Measurements from ENCODE around the gene LPIN1. TPM values are rescaled to one million over a fixed set of nuclear protein-coding genes. Genes with fewer than 3 reads are reported as not detected.
"Not testable (repeated sequence)": the region's sequence is repeated elsewhere in the genome, so short reads cannot be mapped to it uniquely, and the experiment has no call there.

LPIN1 gene
- total RNA-seq, 2 donors from 2014 or later, result 59.0 to 69.2 TPM

GRCh38 chr2:11757101-11757500 is 10.7 kb downstream of the LPIN1 start:
- peaks cover 29% of the 10 kb centered on the region for H3K36me3 Mint-ChIP-seq (ENCODE audit: low read depth)
- no peak for ATAC-seq (replicated peaks)
- no peaks in the 10 kb centered on the region for H3K9me3 Mint-ChIP-seq
- peak overlapping the region; percentile 95 for H3K27ac Mint-ChIP-seq
- peaks cover 55% of the 10 kb centered on the region for H3K4me1 Mint-ChIP-seq
- H3K27me3 Mint-ChIP-seq, result no peaks in the 10 kb centered on the region
- peak overlapping the region; percentile 76 for H3K4me3 Mint-ChIP-seq

- Mint-ChIP-seq H3K27ac (peak overlapping the region; percentile 95), H3K27me3 (no peaks in the 10 kb centered on the region), H3K4me1 (peaks cover 61% of the 10 kb centered on the region), H3K36me3 (ENCODE audit: low read depth) (peaks cover 34% of the 10 kb centered on the region), H3K9me3 (no peaks in the 10 kb centered on the region), H3K4me3 (peak overlapping the region; percentile 76)
- no peak for ATAC-seq (replicated peaks)
Observed at GRCh38 chr2:11758187-11758586, 11.8 kb downstream of the LPIN1 start.

- Mint-ChIP-seq H3K9me3 (no peaks in the 10 kb centered on the region), H3K36me3 (ENCODE audit: low read depth) (peaks cover 37% of the 10 kb centered on the region), H3K27ac (peak overlapping the region; percentile 95), H3K4me1 (peaks cover 59% of the 10 kb centered on the region), H3K4me3 (peak overlapping the region; percentile 76), H3K27me3 (no peaks in the 10 kb centered on the region)
- no peak for ATAC-seq (replicated peaks)
Observed at GRCh38 chr2:11758647-11759046, 12.2 kb downstream of the LPIN1 start.

GRCh38 chr2:11759182-11759975 is 12.9 kb downstream of the LPIN1 start:
- Mint-ChIP-seq H3K4me3 (peak overlapping the region; percentile 76), H3K36me3 (ENCODE audit: low read depth) (peaks cover 44% of the 10 kb centered on the region), H3K27ac (peak overlapping the region; percentile 95), H3K4me1 (peaks cover 61% of the 10 kb centered on the region)
- H3K9me3 Mint-ChIP-seq; ATAC-seq (replicated peaks); H3K27me3 Mint-ChIP-seq: not testable (repeated sequence)

DNA sequence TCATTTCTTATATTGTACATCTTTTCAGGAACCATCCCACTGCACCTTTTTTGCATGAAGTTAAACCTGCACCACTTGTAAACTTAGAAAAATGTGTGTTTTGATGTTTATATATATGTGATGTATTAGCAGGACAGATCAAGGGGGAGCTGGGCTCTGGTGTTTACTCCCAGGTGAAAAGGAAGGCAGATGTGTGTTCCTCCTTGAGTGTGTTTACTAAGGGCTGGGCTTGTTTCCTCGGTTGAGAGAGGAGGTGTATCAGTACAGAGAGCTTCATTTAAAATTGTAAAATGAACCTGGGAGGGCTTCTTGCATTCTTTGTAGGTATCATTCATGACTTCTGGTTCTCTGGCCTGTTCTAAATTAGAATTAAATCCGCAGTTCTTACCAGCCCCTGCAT is 14.8 kb downstream of the LPIN1 start:
- H3K27me3 Mint-ChIP-seq, result no peaks in the 10 kb centered on the region
- H3K9me3 Mint-ChIP-seq, result no peaks in the 10 kb centered on the region
- peak overlapping the region; percentile 84 for H3K27ac Mint-ChIP-seq
- peaks cover 63% of the 10 kb centered on the region for H3K36me3 Mint-ChIP-seq (ENCODE audit: low read depth)
- H3K4me3 Mint-ChIP-seq, result no peak overlapping the region
- peaks cover 65% of the 10 kb centered on the region for H3K4me1 Mint-ChIP-seq
- no peak for ATAC-seq (replicated peaks)

- no peaks in the 10 kb centered on the region for H3K9me3 Mint-ChIP-seq
- no peak for ATAC-seq (replicated peaks)
- peaks cover 64% of the 10 kb centered on the region for H3K4me1 Mint-ChIP-seq
- H3K27ac Mint-ChIP-seq, result peak overlapping the region; percentile 84
- no peak overlapping the region for H3K4me3 Mint-ChIP-seq
- H3K36me3 Mint-ChIP-seq (ENCODE audit: low read depth), result peaks cover 71% of the 10 kb centered on the region
- no peaks in the 10 kb centered on the region for H3K27me3 Mint-ChIP-seq
Observed at GRCh38 chr2:11762031-11762430, 15.6 kb downstream of the LPIN1 start.

- Mint-ChIP-seq H3K4me1 (peaks cover 55% of the 10 kb centered on the region), H3K27ac (peak overlapping the region; percentile 18), H3K36me3 (ENCODE audit: low read depth) (peaks cover 76% of the 10 kb centered on the region), H3K9me3 (no peaks in the 10 kb centered on the region), H3K4me3 (no peak overlapping the region), H3K27me3 (no peaks in the 10 kb centered on the region)
- no peak for ATAC-seq (replicated peaks)
Observed at GRCh38 chr2:11762799-11763461, 16.5 kb downstream of the LPIN1 start.

- Mint-ChIP-seq H3K4me1 (peaks cover 43% of the 10 kb centered on the region), H3K27me3 (no peaks in the 10 kb centered on the region)
Observed at GRCh38 chr2:11764359-11764758, 17.9 kb downstream of the LPIN1 start.

DNA sequence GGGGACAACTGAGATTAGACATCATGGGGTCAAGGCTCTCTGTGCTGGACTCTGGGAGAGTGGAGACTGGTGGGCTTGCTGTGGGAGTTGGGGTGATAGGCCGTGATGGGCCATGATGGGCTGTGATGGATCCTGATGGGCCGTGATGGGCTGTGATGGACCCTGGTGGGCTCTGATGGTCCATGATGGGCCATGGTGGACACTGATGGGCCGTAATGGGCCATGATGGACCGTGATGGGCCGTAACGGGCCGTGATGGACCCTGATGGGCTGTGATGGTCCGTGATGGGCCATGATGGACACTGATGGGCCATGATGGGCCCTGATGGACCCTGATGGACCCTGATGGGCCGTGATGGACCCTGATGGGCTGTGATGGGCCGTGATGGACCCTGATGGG is 18.5 kb downstream of the LPIN1 start:
- peak overlapping the region; percentile 79 for H3K27ac Mint-ChIP-seq
- H3K4me1 Mint-ChIP-seq, result peaks cover 43% of the 10 kb centered on the region
- peaks cover 84% of the 10 kb centered on the region for H3K36me3 Mint-ChIP-seq (ENCODE audit: low read depth)
- ATAC-seq (replicated peaks), result no peak
- no peaks in the 10 kb centered on the region for H3K27me3 Mint-ChIP-seq
- H3K9me3 Mint-ChIP-seq, result no peaks in the 10 kb centered on the region
- no peak overlapping the region for H3K4me3 Mint-ChIP-seq

More at GRCh38 chr2:11764359-11764758, 17.9 kb downstream of the LPIN1 start:
- Mint-ChIP-seq H3K4me3 (no peak overlapping the region), H3K36me3 (ENCODE audit: low read depth) (peaks cover 78% of the 10 kb centered on the region), H3K9me3 (no peaks in the 10 kb centered on the region), H3K27ac (peak overlapping the region; percentile 79)
- no peak for ATAC-seq (replicated peaks)

- Mint-ChIP-seq H3K4me3 (no peak overlapping the region), H3K27me3 (no peaks in the 10 kb centered on the region), H3K27ac (no peak overlapping the region), H3K9me3 (no peaks in the 10 kb centered on the region), H3K4me1 (peaks cover 41% of the 10 kb centered on the region), H3K36me3 (ENCODE audit: low read depth) (peaks cover 89% of the 10 kb centered on the region)
- no peak for ATAC-seq (replicated peaks)
Observed at GRCh38 chr2:11765501-11765900, 19.1 kb downstream of the LPIN1 start.

GRCh38 chr2:11766016-11766415 is 19.6 kb downstream of the LPIN1 start:
- no peak for ATAC-seq (replicated peaks)
- Mint-ChIP-seq H3K36me3 (ENCODE audit: low read depth) (peaks cover 90% of the 10 kb centered on the region), H3K4me3 (no peak overlapping the region), H3K4me1 (peaks cover 36% of the 10 kb centered on the region), H3K27me3 (no peaks in the 10 kb centered on the region), H3K9me3 (no peaks in the 10 kb centered on the region), H3K27ac (peak overlapping the region; percentile 54)

DNA sequence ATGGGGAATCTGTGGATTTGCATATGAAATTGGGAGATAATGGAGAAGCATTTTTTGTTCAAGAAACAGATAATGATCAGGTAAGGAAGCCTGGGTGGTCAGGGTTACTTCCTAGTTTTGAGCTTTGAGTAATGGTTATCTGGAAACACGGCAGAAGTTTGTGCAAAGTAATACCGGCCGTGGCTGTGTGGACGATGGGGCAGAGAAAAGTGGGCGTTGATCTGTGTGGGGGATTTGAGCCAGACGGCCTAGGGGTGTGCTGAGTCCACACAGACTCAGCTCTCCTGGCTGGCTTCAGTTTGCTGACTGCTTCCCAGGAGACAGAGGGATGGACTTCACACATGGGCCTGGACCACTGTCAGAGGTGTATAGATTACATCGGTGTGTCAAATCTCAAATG is 21.3 kb downstream of the LPIN1 start:
- Mint-ChIP-seq H3K4me3 (no peak overlapping the region), H3K9me3 (no peaks in the 10 kb centered on the region), H3K27me3 (no peaks in the 10 kb centered on the region), H3K4me1 (peaks cover 27% of the 10 kb centered on the region), H3K27ac (no peak overlapping the region), H3K36me3 (ENCODE audit: low read depth) (peaks cover 97% of the 10 kb centered on the region)
- no peak for ATAC-seq (replicated peaks)

GRCh38 chr2:11768946-11769345 is 22.5 kb downstream of the LPIN1 start:
- Mint-ChIP-seq H3K4me1 (peaks cover 26% of the 10 kb centered on the region), H3K27me3 (no peaks in the 10 kb centered on the region), H3K9me3 (no peaks in the 10 kb centered on the region), H3K4me3 (no peak overlapping the region), H3K36me3 (ENCODE audit: low read depth) (peaks cover 100% of the 10 kb centered on the region), H3K27ac (peak overlapping the region; percentile 89)
- no peak for ATAC-seq (replicated peaks)

GRCh38 chr2:11769516-11769915 is 23.1 kb downstream of the LPIN1 start:
- Mint-ChIP-seq H3K27ac (peak overlapping the region; percentile 89), H3K36me3 (ENCODE audit: low read depth) (peaks cover 100% of the 10 kb centered on the region), H3K4me1 (peaks cover 27% of the 10 kb centered on the region), H3K9me3 (no peaks in the 10 kb centered on the region), H3K27me3 (no peaks in the 10 kb centered on the region), H3K4me3 (no peak overlapping the region)
- ATAC-seq (replicated peaks), result no peak
